ENCODE results near the gene CBY2.

CBY2 gene

DNA sequence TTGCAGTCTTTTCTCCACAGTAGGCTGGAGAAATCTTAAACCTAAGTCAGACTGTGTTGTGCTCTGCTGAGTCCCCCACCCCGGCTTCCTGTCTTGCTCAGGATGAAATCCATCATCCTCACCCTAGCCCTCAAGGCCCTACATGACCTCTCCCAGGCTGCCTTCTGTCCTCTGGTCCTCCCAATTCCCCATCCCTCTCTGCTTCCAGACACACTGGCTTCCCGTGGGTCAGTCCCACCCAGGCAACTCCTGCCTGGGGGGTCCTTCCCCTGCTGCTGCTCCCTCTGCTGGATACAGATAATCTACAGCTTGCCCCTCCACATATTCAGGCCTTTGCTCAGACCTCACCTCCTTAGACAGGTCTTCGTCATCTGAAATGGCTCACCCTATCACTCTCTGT is 18.4 kb upstream of the CBY2 start:
- no peaks in the 10 kb centered on the region for H3K9me3 ChIP-seq (ENCODE audit: low read length)
- H3K36me3 ChIP-seq (ENCODE audit: insufficient read depth, low read length): no peaks in the 10 kb centered on the region
- H2AFZ ChIP-seq (ENCODE audit: low read depth, low read length): no peak overlapping the region
- H3K27me3 ChIP-seq (ENCODE audit: insufficient read depth, low read length): peaks cover 5% of the 10 kb centered on the region
- no peaks in the 10 kb centered on the region for H3K4me1 ChIP-seq (ENCODE audit: insufficient read depth, low read length)
- no peak overlapping the region for H3K4me3 ChIP-seq (ENCODE audit: low read length)

DNA sequence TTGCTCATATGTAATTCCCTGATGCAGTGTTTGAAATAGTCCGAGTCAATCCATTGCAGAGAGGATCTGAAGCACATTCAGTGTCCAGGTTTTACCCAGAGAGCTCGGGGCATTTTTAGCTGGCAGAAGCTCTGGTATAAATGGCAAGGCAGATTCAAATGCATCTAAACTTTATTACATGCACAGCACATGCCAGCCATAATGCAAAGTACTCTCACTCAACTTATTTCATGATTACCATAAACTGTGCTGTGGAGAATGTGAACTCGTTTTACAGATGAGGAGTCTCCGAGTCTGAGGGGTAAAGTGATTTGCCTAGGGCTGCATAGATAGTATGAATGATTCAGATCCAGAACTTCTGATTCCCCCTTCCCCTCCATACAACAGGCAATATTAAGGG is 13.5 kb upstream of the CBY2 start:
- Histone ChIP-seq H3K36me3 (ENCODE audit: insufficient read depth, low read length) (no peaks in the 10 kb centered on the region), H3K4me1 (ENCODE audit: insufficient read depth, low read length) (no peaks in the 10 kb centered on the region), H2AFZ (ENCODE audit: low read depth, low read length) (no peak overlapping the region), H3K4me3 (ENCODE audit: low read length) (no peak overlapping the region), H3K9me3 (ENCODE audit: low read length) (no peaks in the 10 kb centered on the region), H3K27me3 (ENCODE audit: insufficient read depth, low read length) (no peaks in the 10 kb centered on the region)

DNA sequence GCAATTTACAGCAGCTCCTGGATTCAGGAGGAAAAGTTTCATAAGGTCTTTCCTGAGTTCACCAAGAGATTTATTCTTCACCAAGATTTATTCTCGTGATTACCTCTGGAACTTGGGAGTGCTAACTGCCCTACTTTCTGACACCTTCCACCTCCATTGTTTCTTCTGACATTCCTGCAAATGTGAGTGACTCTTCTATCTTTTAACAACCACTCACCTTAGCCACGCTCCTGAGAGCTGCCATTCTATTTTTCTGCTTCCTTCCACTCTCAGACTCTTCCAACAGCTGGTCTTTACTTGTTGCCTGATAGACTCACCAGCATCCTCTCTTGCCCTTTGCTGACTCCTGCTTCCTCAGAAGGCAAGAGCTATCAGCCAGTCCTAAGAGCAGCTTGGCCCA is 11.5 kb upstream of the CBY2 start:
- Histone ChIP-seq H3K27me3 (ENCODE audit: insufficient read depth, low read length) (no peaks in the 10 kb centered on the region), H3K4me1 (ENCODE audit: insufficient read depth, low read length) (no peaks in the 10 kb centered on the region), H3K4me3 (ENCODE audit: low read length) (no peak overlapping the region)

DNA sequence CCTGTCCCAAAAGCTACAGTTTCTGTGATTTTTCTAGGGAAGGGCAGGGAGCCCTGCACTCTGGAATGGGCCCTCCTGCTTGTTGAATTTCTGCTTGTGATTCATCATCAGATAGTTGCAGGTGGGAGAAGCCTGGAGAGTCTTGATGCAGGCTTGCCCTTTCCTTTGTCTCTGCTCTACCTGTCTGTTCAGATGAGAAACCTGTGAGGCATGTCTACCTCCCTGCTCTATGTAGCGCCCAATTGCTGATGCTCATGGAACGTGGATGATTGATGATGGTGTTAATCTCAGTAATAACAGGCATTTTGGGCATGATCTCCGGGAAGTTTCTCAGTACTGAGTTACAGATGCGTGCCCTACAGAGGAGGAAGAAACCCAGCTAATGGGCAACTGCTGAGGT is 10.9 kb upstream of the CBY2 start:
- Histone ChIP-seq H3K36me3 (ENCODE audit: insufficient read depth, low read length) (no peaks in the 10 kb centered on the region), H3K4me1 (ENCODE audit: insufficient read depth, low read length) (no peaks in the 10 kb centered on the region), H2AFZ (ENCODE audit: low read depth, low read length) (no peak overlapping the region), H3K9me3 (ENCODE audit: low read length) (no peaks in the 10 kb centered on the region), H3K4me3 (ENCODE audit: low read length) (no peak overlapping the region), H3K27me3 (ENCODE audit: insufficient read depth, low read length) (no peaks in the 10 kb centered on the region)

More for the DNA sequence above, 11.5 kb upstream of the CBY2 start:
- Histone ChIP-seq H2AFZ (ENCODE audit: low read depth, low read length) (no peak overlapping the region), H3K9me3 (ENCODE audit: low read length) (no peaks in the 10 kb centered on the region), H3K36me3 (ENCODE audit: insufficient read depth, low read length) (no peaks in the 10 kb centered on the region)

DNA sequence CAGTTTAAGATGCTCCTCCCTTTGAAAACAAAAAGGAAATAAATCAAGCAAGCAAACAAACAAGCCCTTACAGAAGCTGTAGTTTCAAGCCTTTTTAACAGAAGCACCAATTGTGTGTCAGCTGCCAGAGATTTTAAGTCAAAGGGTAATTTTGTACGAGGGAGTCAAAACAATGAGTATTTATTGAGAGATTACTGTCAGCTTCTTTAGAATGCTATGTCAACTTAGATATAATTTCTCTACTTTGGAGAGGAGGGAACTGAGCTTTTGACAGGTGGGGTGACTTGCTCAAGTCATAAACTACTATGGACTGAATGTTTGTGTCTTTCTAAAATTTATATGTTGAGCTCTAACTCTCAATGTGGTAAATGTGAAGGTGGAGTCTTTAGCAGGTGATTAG is 10.5 kb upstream of the CBY2 start:
- no peaks in the 10 kb centered on the region for H3K36me3 ChIP-seq (ENCODE audit: insufficient read depth, low read length)
- H2AFZ ChIP-seq (ENCODE audit: low read depth, low read length): no peak overlapping the region
- H3K27me3 ChIP-seq (ENCODE audit: insufficient read depth, low read length): no peaks in the 10 kb centered on the region
- no peaks in the 10 kb centered on the region for H3K9me3 ChIP-seq (ENCODE audit: low read length)
- H3K4me3 ChIP-seq (ENCODE audit: low read length): no peak overlapping the region
- H3K4me1 ChIP-seq (ENCODE audit: insufficient read depth, low read length): no peaks in the 10 kb centered on the region

DNA sequence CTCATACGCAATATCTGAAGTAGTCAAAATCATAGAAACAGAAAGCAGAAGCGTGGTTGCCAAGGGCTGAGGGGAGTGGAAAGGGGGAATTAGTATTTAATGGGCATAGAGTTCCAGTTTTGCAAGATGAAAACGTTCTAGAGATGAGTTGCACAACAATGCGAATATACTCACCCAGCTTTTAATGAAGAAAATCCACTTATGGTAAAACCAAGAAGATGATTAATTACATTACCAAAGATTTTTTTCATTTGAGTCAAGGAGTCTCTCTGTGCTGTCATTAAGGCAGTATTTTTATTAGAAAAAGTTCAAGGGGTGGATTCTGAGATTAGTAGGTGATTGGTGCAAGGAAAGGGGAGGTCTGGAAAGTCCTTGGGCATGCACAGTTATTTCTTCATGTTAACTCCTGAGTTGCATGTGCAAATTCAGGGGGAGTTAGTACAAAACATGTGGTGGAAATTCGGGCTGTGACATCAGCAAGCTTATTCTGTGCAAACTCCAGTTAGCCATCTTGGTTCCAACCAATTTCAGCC is 6.9 kb upstream of the CBY2 start:
- Histone ChIP-seq H3K36me3 (ENCODE audit: insufficient read depth, low read length) (no peaks in the 10 kb centered on the region), H3K9me3 (ENCODE audit: low read length) (no peaks in the 10 kb centered on the region), H3K4me1 (ENCODE audit: insufficient read depth, low read length) (no peaks in the 10 kb centered on the region), H2AFZ (ENCODE audit: low read depth, low read length) (no peak overlapping the region), H3K4me3 (ENCODE audit: low read length) (no peak overlapping the region), H3K27me3 (ENCODE audit: insufficient read depth, low read length) (no peaks in the 10 kb centered on the region)

DNA sequence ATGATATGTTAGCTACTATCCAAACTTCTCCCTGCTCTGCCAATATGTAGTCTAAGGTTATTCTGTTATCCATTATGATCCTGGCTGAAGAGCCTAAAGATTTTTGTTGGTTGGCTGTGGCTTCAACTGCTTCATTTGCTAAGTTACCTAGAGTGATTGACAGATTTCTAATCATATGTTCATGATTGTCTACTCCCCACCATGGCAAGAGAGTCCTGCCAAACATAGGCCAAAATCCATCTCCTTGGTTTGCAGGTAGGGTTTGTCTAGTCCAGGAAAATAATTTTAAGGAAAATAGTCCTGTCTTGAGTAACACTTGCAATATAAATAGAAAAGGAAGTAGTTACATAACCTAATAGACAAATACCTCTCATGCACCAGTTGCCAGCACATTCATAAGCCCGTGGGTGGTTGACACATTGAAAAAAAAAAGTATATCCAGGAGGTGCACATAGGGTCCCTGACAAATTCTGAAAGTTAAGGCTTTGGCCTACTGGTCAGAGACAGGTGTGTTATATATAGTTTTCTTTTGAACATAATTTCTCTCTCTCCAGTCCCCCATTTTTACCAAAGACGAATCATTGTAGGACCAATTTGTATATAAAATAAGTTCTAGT is 5.4 kb upstream of the CBY2 start:
- Histone ChIP-seq H3K4me1 (ENCODE audit: insufficient read depth, low read length) (no peaks in the 10 kb centered on the region), H3K4me3 (ENCODE audit: low read length) (no peak overlapping the region), H3K36me3 (ENCODE audit: insufficient read depth, low read length) (no peaks in the 10 kb centered on the region), H3K9me3 (ENCODE audit: low read length) (no peaks in the 10 kb centered on the region), H2AFZ (ENCODE audit: low read depth, low read length) (no peak overlapping the region), H3K27me3 (ENCODE audit: insufficient read depth, low read length) (no peaks in the 10 kb centered on the region)

DNA sequence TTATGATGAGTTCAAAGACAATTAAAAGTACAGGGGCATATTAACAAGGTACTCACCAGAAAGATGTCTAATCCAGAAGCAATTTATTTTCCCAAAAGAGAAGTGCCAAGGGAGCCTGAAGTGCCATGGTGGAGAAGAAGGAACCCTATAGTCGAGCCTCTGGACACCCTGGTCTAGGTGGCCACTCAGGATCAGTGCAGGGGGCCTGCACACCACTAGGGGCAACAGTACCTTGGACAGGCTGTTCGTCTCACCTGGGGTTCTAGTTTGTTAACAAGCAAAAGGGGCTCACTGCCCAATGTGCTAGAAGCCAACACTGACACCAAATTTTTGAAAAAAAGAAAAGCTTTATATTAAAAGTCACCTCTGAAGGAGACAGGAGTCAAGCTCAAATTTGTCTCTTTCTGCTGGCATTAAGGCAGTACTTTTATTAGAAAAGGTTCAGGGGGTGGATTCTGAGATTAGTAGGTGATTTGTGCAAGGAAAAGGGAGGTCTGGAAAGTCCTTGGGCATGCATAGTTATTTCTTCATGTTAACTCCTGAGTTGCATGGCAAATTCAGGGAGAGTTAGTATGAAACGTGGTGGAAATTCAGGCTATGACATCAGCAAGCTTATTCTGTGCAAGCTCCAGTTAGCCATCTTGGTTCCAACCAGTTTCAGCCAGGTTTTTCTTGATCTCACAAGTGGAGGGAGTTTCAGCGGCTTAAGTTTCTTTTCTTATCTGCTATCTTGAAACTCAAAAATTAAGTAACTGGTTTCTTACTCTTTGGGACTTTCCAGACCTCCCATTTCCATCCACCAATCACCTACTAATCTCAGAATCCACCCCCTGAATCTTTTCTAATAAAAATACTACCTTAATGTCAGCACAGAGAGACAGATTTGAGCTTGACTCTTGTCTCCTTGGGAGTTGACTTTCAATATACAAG is 884 bp upstream of the CBY2 start:
- Histone ChIP-seq H3K4me1 (ENCODE audit: insufficient read depth, low read length) (peaks cover 8% of the 10 kb centered on the region), H3K36me3 (ENCODE audit: insufficient read depth, low read length) (no peaks in the 10 kb centered on the region), H3K27me3 (ENCODE audit: insufficient read depth, low read length) (peaks cover 1% of the 10 kb centered on the region), H3K9me3 (ENCODE audit: low read length) (no peaks in the 10 kb centered on the region), H3K4me3 (ENCODE audit: low read length) (no peak overlapping the region), H2AFZ (ENCODE audit: low read depth, low read length) (no peak overlapping the region)

DNA sequence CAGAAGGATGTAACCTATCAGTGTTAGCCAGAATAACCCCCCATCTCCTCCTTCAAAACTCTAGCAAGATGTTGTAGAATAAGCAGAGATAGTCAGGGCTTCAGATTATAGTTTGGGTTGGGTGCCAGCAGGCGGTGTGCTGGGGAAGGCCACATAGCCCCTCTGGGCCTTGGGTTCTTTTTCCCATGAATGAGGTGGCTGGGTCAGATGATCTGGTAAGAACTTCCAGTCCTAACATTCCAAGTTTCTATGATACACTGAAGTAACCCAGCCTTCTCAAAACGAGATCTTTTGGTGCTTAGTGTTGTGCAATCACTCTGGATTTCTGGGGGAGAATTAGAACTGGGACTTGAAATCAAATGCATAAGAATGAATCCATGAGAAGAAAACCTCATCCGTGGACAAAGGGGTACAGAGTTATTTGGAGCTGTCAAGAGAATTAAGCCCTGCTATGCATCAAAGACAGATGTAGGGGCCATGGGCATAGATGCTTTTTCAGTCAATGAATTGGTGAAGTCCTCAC is 810 bp downstream of the CBY2 start:
- Histone ChIP-seq H2AFZ (ENCODE audit: low read depth, low read length) (no peak overlapping the region), H3K27me3 (ENCODE audit: insufficient read depth, low read length) (peaks cover 6% of the 10 kb centered on the region), H3K9me3 (ENCODE audit: low read length) (no peaks in the 10 kb centered on the region), H3K4me3 (ENCODE audit: low read length) (no peak overlapping the region), H3K4me1 (ENCODE audit: insufficient read depth, low read length) (peaks cover 8% of the 10 kb centered on the region), H3K36me3 (ENCODE audit: insufficient read depth, low read length) (no peaks in the 10 kb centered on the region)

DNA sequence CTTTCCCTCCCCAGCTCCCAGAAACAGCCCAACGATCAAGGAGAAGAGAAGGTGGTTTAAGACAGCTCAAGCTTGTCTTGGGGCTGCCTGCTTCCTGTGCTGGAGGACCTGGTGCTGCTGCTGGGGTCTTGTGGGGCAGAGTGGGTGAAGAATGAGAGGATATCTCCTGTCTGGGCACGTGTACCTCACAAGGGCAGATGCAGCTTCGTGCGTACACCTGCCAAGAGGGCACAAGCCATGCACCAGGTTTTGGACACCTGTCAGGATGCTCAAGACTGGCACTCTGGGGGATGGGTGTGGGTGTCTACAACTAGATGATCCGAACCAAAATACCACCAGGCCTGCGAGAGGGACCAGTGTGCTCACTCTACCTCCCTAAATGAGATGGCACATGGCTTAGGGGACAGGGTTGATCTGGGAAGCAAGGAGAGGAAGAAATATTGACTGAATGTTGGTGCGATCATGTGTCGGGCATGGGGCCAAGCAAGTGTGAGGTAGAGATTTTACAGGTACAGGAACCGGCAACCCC is 2.2 kb downstream of the CBY2 start:
- peaks cover 6% of the 10 kb centered on the region for H3K27me3 ChIP-seq (ENCODE audit: insufficient read depth, low read length)
- H2AFZ ChIP-seq (ENCODE audit: low read depth, low read length): no peak overlapping the region
- H3K4me3 ChIP-seq (ENCODE audit: low read length): no peak overlapping the region
- H3K36me3 ChIP-seq (ENCODE audit: insufficient read depth, low read length): no peaks in the 10 kb centered on the region
- no peaks in the 10 kb centered on the region for H3K9me3 ChIP-seq (ENCODE audit: low read length)
- peaks cover 8% of the 10 kb centered on the region for H3K4me1 ChIP-seq (ENCODE audit: insufficient read depth, low read length)

DNA sequence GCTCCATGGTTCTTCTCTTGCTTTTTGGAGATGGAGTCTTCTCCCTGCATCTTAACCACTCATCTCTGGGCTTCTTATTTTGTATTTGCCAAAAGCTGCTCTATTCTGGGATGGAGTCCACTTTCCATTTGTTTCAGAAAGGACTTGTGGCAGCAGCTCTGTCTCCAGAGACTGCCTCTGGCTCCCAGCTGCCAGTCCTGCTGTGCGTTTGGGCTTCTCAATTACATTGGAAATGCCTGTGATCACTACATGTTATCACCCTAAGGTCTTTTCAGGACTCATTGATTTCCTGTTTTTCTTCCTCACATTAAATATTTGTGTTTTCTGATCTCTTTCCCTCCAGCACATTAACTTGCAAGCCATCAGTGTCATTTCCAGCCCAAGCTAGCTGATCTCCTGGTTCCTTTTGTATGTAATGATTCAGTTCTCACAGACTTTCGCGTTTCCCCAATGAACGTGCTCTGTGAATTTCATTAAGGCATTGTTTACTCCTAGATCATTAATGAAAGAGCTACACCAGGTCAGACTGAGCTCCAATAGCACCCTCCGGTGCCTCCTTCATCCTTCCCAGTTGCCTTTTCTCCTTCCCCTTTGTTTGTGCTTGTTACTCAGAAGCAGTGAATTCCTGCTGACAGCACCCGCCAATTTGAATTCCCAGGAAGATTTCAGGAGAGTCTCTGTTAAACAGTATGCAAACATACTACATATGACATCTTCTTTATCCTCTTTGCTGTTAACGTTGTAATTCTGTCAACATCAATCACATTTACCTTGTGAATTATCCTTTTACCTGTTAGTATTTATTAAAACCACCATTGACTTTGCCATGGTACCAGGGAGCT is 3.0 kb downstream of the CBY2 start:
- Histone ChIP-seq H3K4me3 (ENCODE audit: low read length) (no peak overlapping the region), H2AFZ (ENCODE audit: low read depth, low read length) (no peak overlapping the region), H3K4me1 (ENCODE audit: insufficient read depth, low read length) (peaks cover 8% of the 10 kb centered on the region), H3K9me3 (ENCODE audit: low read length) (no peaks in the 10 kb centered on the region), H3K36me3 (ENCODE audit: insufficient read depth, low read length) (no peaks in the 10 kb centered on the region), H3K27me3 (ENCODE audit: insufficient read depth, low read length) (peaks cover 6% of the 10 kb centered on the region)

DNA sequence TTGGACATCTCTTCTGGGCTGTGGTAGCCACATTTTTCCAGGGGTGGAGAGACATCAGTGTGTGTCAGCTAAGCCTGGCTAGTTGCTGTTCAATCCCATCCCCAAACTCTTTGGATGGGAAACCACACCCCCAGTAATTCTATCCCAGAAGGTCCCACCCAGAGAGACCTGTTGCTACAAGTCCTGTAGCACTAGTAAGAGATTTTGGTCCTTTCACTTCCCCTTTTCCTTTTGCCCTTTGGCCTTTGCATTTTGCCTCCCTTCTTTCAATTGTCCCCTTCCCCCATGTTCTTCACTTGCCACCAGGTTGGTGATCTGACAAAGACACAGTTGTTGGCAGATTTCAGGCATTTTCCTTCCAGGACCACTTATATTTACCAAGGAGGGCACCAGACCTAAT is 3.8 kb downstream of the CBY2 start:
- Histone ChIP-seq H3K4me3 (ENCODE audit: low read length) (no peak overlapping the region), H3K9me3 (ENCODE audit: low read length) (no peaks in the 10 kb centered on the region), H3K27me3 (ENCODE audit: insufficient read depth, low read length) (peaks cover 6% of the 10 kb centered on the region), H3K4me1 (ENCODE audit: insufficient read depth, low read length) (peaks cover 8% of the 10 kb centered on the region), H2AFZ (ENCODE audit: low read depth, low read length) (no peak overlapping the region), H3K36me3 (ENCODE audit: insufficient read depth, low read length) (no peaks in the 10 kb centered on the region)

Data from neuron (in vitro differentiated cells).